Neuronal stem cell (in vitro differentiated cells): ENCODE measurements around the gene GALNT11.
"Not testable (repeated sequence)": the region's sequence is repeated elsewhere in the genome, so short reads cannot be mapped to it uniquely, and the experiment has no call there.

Experiments
- DNase-seq: peaks from one replicate; pipeline ENCODE4 v3.0.0-alpha.2; 2013; ENCODE audit warnings: low spot score
- H2AFZ ChIP-seq: one replicate; pipeline ENCODE4 v1.6.1; 2013; ENCODE audit warnings: mild to moderate bottlenecking, low read length, inconsistent platforms
- H2AK5ac ChIP-seq: 2 replicates; pipeline ENCODE4 v1.6.1; 2013; ENCODE audit warnings: low read depth, mild to moderate bottlenecking, inconsistent platforms, low read length, moderate library complexity, mixed read lengths
- H2BK120ac ChIP-seq: 2 replicates; pipeline ENCODE4 v1.6.1; 2013; ENCODE audit warnings: low read depth, mild to moderate bottlenecking, inconsistent platforms, low read length, moderate library complexity, mixed read lengths
- H2BK12ac ChIP-seq: one replicate; pipeline ENCODE4 v1.6.1; 2013; ENCODE audit warnings: low read length, inconsistent platforms
- H2BK15ac ChIP-seq: 2 replicates; pipeline ENCODE4 v1.6.1; 2013; ENCODE audit warnings: mild to moderate bottlenecking, low read length, inconsistent platforms, mixed read lengths
- H2BK5ac ChIP-seq: one replicate; pipeline ENCODE4 v1.6.1; 2013; ENCODE audit warnings: inconsistent platforms, mild to moderate bottlenecking, low read length, moderate library complexity
- H3K14ac ChIP-seq: one replicate; pipeline ENCODE4 v1.6.1; 2013; ENCODE audit warnings: low read length, inconsistent platforms
- H3K18ac ChIP-seq: 2 replicates; pipeline ENCODE4 v1.6.1; 2013; ENCODE audit warnings: low read length, inconsistent platforms
- H3K23ac ChIP-seq: 2 replicates; pipeline ENCODE4 v1.6.1; 2013; ENCODE audit warnings: low read depth, mild to moderate bottlenecking, mixed read lengths, low read length, inconsistent platforms; ENCODE audit not compliant: poor library complexity
- H3K27ac ChIP-seq: replicated peaks from 3 replicates; pipeline ENCODE4 v1.5.1; 2013; ENCODE audit warnings: low read length, inconsistent platforms
- H3K27me3 ChIP-seq, 3 experiments: 2 replicates each; pipeline ENCODE4 v1.6.1; 2013; ENCODE audit warnings: low read length in 3 of 3, mild to moderate bottlenecking in 2 of 3, inconsistent platforms in 1 of 3, low read depth in 1 of 3, mixed read lengths in 1 of 3, moderate library complexity in 1 of 3; ENCODE audit not compliant: control insufficient read depth in 3 of 3, insufficient read depth in 3 of 3
- H3K36me3 ChIP-seq, 2 donors: replicated peaks in 1 of 2; 2 replicates each; pipeline ENCODE4 v1.6.1; 2013; ENCODE audit warnings: low read length in 2 of 2; ENCODE audit not compliant: control insufficient read depth in 2 of 2, insufficient read depth in 2 of 2
- H3K4ac ChIP-seq: 2 replicates; pipeline ENCODE4 v1.6.1; 2013; ENCODE audit warnings: inconsistent platforms, mild to moderate bottlenecking, low read length, moderate library complexity
- H3K4me1 ChIP-seq, 2 donors: 1 replicate in 1 of 2; 2 replicates in 1 of 2; pipeline ENCODE4 v1.6.1; 2013; ENCODE audit warnings: low read length in 2 of 2, low read depth in 1 of 2; ENCODE audit not compliant: control insufficient read depth in 2 of 2, insufficient read depth in 1 of 2
- H3K4me2 ChIP-seq: one replicate; pipeline ENCODE4 v1.6.1; 2013; ENCODE audit warnings: mild to moderate bottlenecking, low read length, inconsistent platforms; ENCODE audit not compliant: insufficient read depth, poor library complexity, severe bottlenecking
- H3K4me3 ChIP-seq, 2 donors: 2 replicates each; pipeline ENCODE4 v1.5.1; 2013; ENCODE audit warnings: low read length in 2 of 2, mild to moderate bottlenecking in 2 of 2, inconsistent platforms in 1 of 2, moderate library complexity in 1 of 2
- H3K79me1 ChIP-seq: one replicate; pipeline ENCODE4 v1.6.1; 2013; ENCODE audit warnings: low read depth, mild to moderate bottlenecking, inconsistent platforms, low read length, moderate library complexity
- H3K9ac ChIP-seq: one replicate; pipeline ENCODE4 v1.6.1; 2013; ENCODE audit warnings: mild to moderate bottlenecking, low read depth, low read length, inconsistent platforms; ENCODE audit not compliant: poor library complexity
- H3K9me3 ChIP-seq, 2 donors: replicated peaks in 1 of 2; 2 replicates each; pipeline versions ENCODE3 to v1.6.1; 2013; ENCODE audit warnings: low read length in 2 of 2, mild to moderate bottlenecking in 2 of 2, inconsistent platforms in 1 of 2, low read depth in 1 of 2, mixed read lengths in 1 of 2, moderate library complexity in 1 of 2; ENCODE audit not compliant: control insufficient read depth in 2 of 2, insufficient read depth in 1 of 2
- H4K8ac ChIP-seq: one replicate; pipeline ENCODE4 v1.6.1; 2013; ENCODE audit warnings: low read depth, mild to moderate bottlenecking, inconsistent platforms, low read length, moderate library complexity
- H4K91ac ChIP-seq: one replicate; pipeline ENCODE4 v1.6.1; 2013; ENCODE audit warnings: low read length, low read depth, mild to moderate bottlenecking, inconsistent platforms; ENCODE audit not compliant: poor library complexity
- WGBS, 2 donors: extraction: QIAGEN DNeasy Blood & Tissue Kit; methylation state at CpG; one replicate each; pipeline ENCODE4 v1.1.7; 2013; ENCODE audit warnings: missing lambda C conversion rate in 2 of 2, mixed read lengths in 1 of 2; ENCODE audit not compliant: insufficient read length in 2 of 2, insufficient replicate concordance in 1 of 2; ENCODE audit errors: extremely low coverage in 2 of 2; 5-methylcytosine and 5-hydroxymethylcytosine counted together

The GALNT11 gene

GRCh38 chr7:152073352-152073751, 47.9 kb downstream of the GALNT11 start:
- Histone ChIP-seq H3K4ac (no peak overlapping the region), H2BK15ac (no peak overlapping the region), H3K27ac (no peak overlapping the region), H2AFZ (no peak overlapping the region), H4K8ac (no peak overlapping the region), H2BK120ac (no peak overlapping the region), H2BK5ac (no peak overlapping the region), H2AK5ac (no peak overlapping the region), H3K36me3 (no peaks in the 10 kb centered on the region), H3K23ac (no peak overlapping the region), H4K91ac (no peak overlapping the region), H3K9me3 (peaks cover 0 to 6% of the 10 kb centered on the region in 2 donors), H3K9ac (no peak overlapping the region), H3K27me3 (no peaks in the 10 kb centered on the region), H3K14ac (no peak overlapping the region), H3K18ac (no peak overlapping the region), H2BK12ac (no peak overlapping the region), H3K4me2 (no peak overlapping the region), H3K79me1 (no peaks in the 10 kb centered on the region), H3K4me1 (peaks cover 0 to 6% of the 10 kb centered on the region in 2 donors), H3K4me3 (no peak overlapping the region)
- WGBS, 2 donors = no CpG with 5 or more reads among the region's 2 CpGs
- DNase-seq = no peak

DNA sequence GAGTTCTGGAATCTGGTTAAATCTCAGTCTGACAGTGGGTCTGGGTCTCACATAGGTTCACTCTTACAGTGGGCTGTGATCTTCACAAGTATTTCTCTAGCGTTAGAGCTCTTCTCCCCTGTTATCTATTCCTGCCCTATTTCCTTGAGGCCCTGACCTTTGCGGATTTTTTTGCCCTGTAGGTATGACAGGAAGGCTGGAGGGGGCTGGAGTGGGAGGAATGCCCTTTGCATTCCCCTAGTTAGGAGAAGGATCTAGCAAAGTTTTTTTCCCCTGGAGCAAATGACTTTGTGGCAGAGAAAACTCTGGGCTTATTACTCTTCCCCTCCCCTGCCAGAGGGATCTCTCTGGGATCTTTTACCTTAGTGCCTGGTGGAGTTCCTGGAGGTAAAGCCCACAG, 49.2 kb downstream of the GALNT11 start:
- WGBS, 2 donors = no CpG with 5 or more reads among the region's 2 CpGs
- Histone ChIP-seq H3K9me3 (peaks cover 0 to 6% of the 10 kb centered on the region in 2 donors), H3K23ac (no peak overlapping the region), H2BK5ac (no peak overlapping the region), H3K4ac (no peak overlapping the region), H3K4me1 (peaks cover 0 to 6% of the 10 kb centered on the region in 2 donors), H2AFZ (no peak overlapping the region), H2BK15ac (no peak overlapping the region), H3K18ac (no peak overlapping the region), H3K9ac (no peak overlapping the region), H3K36me3 (no peaks in the 10 kb centered on the region), H4K8ac (no peak overlapping the region), H3K4me2 (no peak overlapping the region), H4K91ac (no peak overlapping the region), H3K27me3 (no peaks in the 10 kb centered on the region), H3K79me1 (no peaks in the 10 kb centered on the region), H2AK5ac (no peak overlapping the region), H3K4me3 (no peak overlapping the region), H3K14ac (peak overlapping the region; percentile 14), H2BK120ac (no peak overlapping the region), H2BK12ac (no peak overlapping the region), H3K27ac (peak overlapping the region; percentile 1)
- DNase-seq = no peak

DNA sequence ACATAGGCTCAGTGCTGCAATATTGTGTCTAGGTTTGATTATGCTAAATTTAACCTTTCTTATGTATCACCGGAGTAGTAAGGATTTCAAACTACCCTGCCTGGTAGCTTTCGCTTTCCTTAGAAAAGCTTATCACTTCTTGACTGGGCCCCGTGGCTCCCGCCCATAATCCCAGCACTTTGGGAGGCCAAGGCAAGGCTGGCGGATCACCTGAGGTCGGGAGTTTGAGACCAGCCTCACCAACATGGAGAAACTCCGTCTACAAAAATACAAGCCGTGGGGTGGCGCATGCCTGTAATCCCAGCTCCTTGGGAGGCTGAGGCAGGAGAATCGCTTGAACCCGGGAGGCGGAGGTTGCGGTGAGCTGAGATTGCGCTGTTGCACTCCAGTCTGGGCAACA, 49.9 kb downstream of the GALNT11 start:
- not testable (repeated sequence) for H4K91ac ChIP-seq, H3K4me1 ChIP-seq, H3K4ac ChIP-seq, H2AFZ ChIP-seq, H2BK15ac ChIP-seq, H3K4me2 ChIP-seq, H3K9ac ChIP-seq, H3K4me3 ChIP-seq, H2BK120ac ChIP-seq, H3K27me3 ChIP-seq, H3K23ac ChIP-seq, DNase-seq, H3K18ac ChIP-seq, H2BK5ac ChIP-seq, H2AK5ac ChIP-seq, H3K36me3 ChIP-seq, H2BK12ac ChIP-seq, H3K9me3 ChIP-seq, H3K79me1 ChIP-seq, H3K14ac ChIP-seq, H3K27ac ChIP-seq, H4K8ac ChIP-seq
- no CpG with 5 or more reads among the region's 14 CpGs for WGBS, 2 donors

- H2AK5ac ChIP-seq = no peak overlapping the region
- H2BK15ac ChIP-seq = no peak overlapping the region
- no peak overlapping the region for H3K23ac ChIP-seq
- no peak overlapping the region for H2BK120ac ChIP-seq
- H2BK12ac ChIP-seq = no peak overlapping the region
- H2BK5ac ChIP-seq = no peak overlapping the region
- no peaks in the 10 kb centered on the region for H3K79me1 ChIP-seq
- H3K14ac ChIP-seq = no peak overlapping the region
- H3K18ac ChIP-seq = no peak overlapping the region
- H3K4me3 ChIP-seq = no peak overlapping the region
- no peak overlapping the region for H4K8ac ChIP-seq
- no peaks in the 10 kb centered on the region for H3K27me3 ChIP-seq
- no peak overlapping the region for H4K91ac ChIP-seq
- no peak overlapping the region for H3K27ac ChIP-seq
- peaks cover 0 to 6% of the 10 kb centered on the region in 2 donors for H3K4me1 ChIP-seq
- no peaks in the 10 kb centered on the region for H3K36me3 ChIP-seq
- no CpG with 5 or more reads among the region's 8 CpGs for WGBS, 2 donors
- no peak overlapping the region for H3K9ac ChIP-seq
- no peak overlapping the region for H2AFZ ChIP-seq
- H3K4me2 ChIP-seq = no peak overlapping the region
- H3K9me3 ChIP-seq = no peaks in the 10 kb centered on the region
- H3K4ac ChIP-seq = no peak overlapping the region
- peak; percentile 21 for DNase-seq
Observed at GRCh38 chr7:152076324-152076821, 50.9 kb downstream of the GALNT11 start.
